ENCODE measurements around the gene ULK4.

Gene ULK4

GRCh38 chr3:41334426-41334825 lies 627.5 kb downstream of the ULK4 start:
- DNase-seq: no peak

- no peak for DNase-seq
Measured at GRCh38 chr3:41331041-41331440, 630.9 kb downstream of the ULK4 start.

- no peak for DNase-seq
Measured at GRCh38 chr3:41330465-41330864, 631.4 kb downstream of the ULK4 start.

GRCh38 chr3:41329881-41330280 lies 632.0 kb downstream of the ULK4 start:
- no peak for DNase-seq

- DNase-seq: no peak
Measured at GRCh38 chr3:41328926-41329325, 633.0 kb downstream of the ULK4 start.

GRCh38 chr3:41327718-41328117 lies 634.2 kb downstream of the ULK4 start:
- no peak for DNase-seq

- DNase-seq: no peak
Measured at GRCh38 chr3:41324156-41324475, 637.8 kb downstream of the ULK4 start.

- DNase-seq: no peak
Measured at GRCh38 chr3:41323467-41324155, 638.3 kb downstream of the ULK4 start.

- DNase-seq: no peak
Measured at GRCh38 chr3:41321642-41321980, 640.3 kb downstream of the ULK4 start.

GRCh38 chr3:41320953-41321641 lies 640.8 kb downstream of the ULK4 start:
- no peak for DNase-seq

GRCh38 chr3:41318520-41318919 lies 643.4 kb downstream of the ULK4 start:
- no peak for DNase-seq

- DNase-seq: no peak
Measured at GRCh38 chr3:41317718-41318117, 644.2 kb downstream of the ULK4 start.

GRCh38 chr3:41317298-41317697 lies 644.6 kb downstream of the ULK4 start:
- no peak for DNase-seq

GRCh38 chr3:41315126-41315525 lies 646.8 kb downstream of the ULK4 start:
- no peak for DNase-seq

- no peak for DNase-seq
Measured at GRCh38 chr3:41308119-41308518, 653.8 kb downstream of the ULK4 start.

- no peak for DNase-seq
Measured at GRCh38 chr3:41307065-41307464, 654.8 kb downstream of the ULK4 start.

- no peak for DNase-seq
Measured at GRCh38 chr3:41304593-41304992, 657.3 kb downstream of the ULK4 start.

- no peak for DNase-seq
Measured at GRCh38 chr3:41302295-41302694, 659.6 kb downstream of the ULK4 start.

- DNase-seq: no peak
Measured at GRCh38 chr3:41301548-41301947, 660.4 kb downstream of the ULK4 start.

- DNase-seq: no peak
Measured at GRCh38 chr3:41299036-41299435, 662.9 kb downstream of the ULK4 start.

GRCh38 chr3:41297750-41298149 lies 664.2 kb downstream of the ULK4 start:
- no peak for DNase-seq

GRCh38 chr3:41296556-41296955 lies 665.3 kb downstream of the ULK4 start:
- DNase-seq: no peak

GRCh38 chr3:41295740-41296139 lies 666.2 kb downstream of the ULK4 start:
- DNase-seq: no peak

- DNase-seq: no peak
Measured at GRCh38 chr3:41293169-41293681, 668.7 kb downstream of the ULK4 start.

GRCh38 chr3:41290736-41291135 lies 671.2 kb downstream of the ULK4 start:
- DNase-seq: no peak
